ENCODE results near the gene BHLHE23.

Gene BHLHE23

GRCh38 chr20:63022501-63022900, 15.7 kb upstream of the BHLHE23 start:
- no peak overlapping the region for H3K27ac ChIP-seq
- no peaks in the 10 kb centered on the region for H3K4me1 ChIP-seq (ENCODE audit: low read depth, poor library complexity, severe bottlenecking)
- no peak overlapping the region for H3K9ac ChIP-seq
- peaks cover 98% of the 10 kb centered on the region for H3K27me3 ChIP-seq (ENCODE audit: insufficient read depth, low read depth)
- TF ChIP-seq CTCF (conservative IDR thresholded peaks at IDR 0.05; ENCODE audit: low read depth, low read length): no peak
- no peaks in the 10 kb centered on the region for H3K79me2 ChIP-seq (ENCODE audit: insufficient read depth, low read depth)
- no peaks in the 10 kb centered on the region for H3K36me3 ChIP-seq (ENCODE audit: insufficient read depth)
- no peak overlapping the region for H3K4me2 ChIP-seq
- no peaks in the 10 kb centered on the region for H4K20me1 ChIP-seq (ENCODE audit: insufficient read depth)
- no peak overlapping the region for H3K4me3 ChIP-seq (IDR thresholded peaks at IDR 0.05; ENCODE audit: insufficient read depth, low read depth, low read length)
- no peak overlapping the region for H2AFZ ChIP-seq (ENCODE audit: low read depth)

- H3K36me3 ChIP-seq (ENCODE audit: insufficient read depth): no peaks in the 10 kb centered on the region
- H3K79me2 ChIP-seq (ENCODE audit: insufficient read depth, low read depth): no peaks in the 10 kb centered on the region
- no peak for TF ChIP-seq CTCF (conservative IDR thresholded peaks at IDR 0.05; ENCODE audit: low read depth, low read length)
These were observed 14.9 kb upstream of the BHLHE23 start for GRCh38 chr20:63021356-63022321.

GRCh38 chr20:63020681-63021080, 13.9 kb upstream of the BHLHE23 start:
- no peak overlapping the region for H3K4me3 ChIP-seq (IDR thresholded peaks at IDR 0.05; ENCODE audit: insufficient read depth, low read depth, low read length)
- H3K27me3 ChIP-seq (ENCODE audit: insufficient read depth, low read depth): peaks cover 98% of the 10 kb centered on the region
- H3K4me1 ChIP-seq (ENCODE audit: low read depth, poor library complexity, severe bottlenecking): no peaks in the 10 kb centered on the region
- H3K9ac ChIP-seq: no peak overlapping the region
- no peak overlapping the region for H3K4me2 ChIP-seq
- no peaks in the 10 kb centered on the region for H3K79me2 ChIP-seq (ENCODE audit: insufficient read depth, low read depth)
- H2AFZ ChIP-seq (ENCODE audit: low read depth): no peak overlapping the region
- TF ChIP-seq CTCF (conservative IDR thresholded peaks at IDR 0.05; ENCODE audit: low read depth, low read length): no peak
- H4K20me1 ChIP-seq (ENCODE audit: insufficient read depth): no peaks in the 10 kb centered on the region
- no peaks in the 10 kb centered on the region for H3K36me3 ChIP-seq (ENCODE audit: insufficient read depth)
- no peak overlapping the region for H3K27ac ChIP-seq

More at GRCh38 chr20:63021356-63022321, 14.9 kb upstream of the BHLHE23 start:
- H2AFZ ChIP-seq (ENCODE audit: low read depth): no peak overlapping the region
- no peaks in the 10 kb centered on the region for H4K20me1 ChIP-seq (ENCODE audit: insufficient read depth)
- peaks cover 98% of the 10 kb centered on the region for H3K27me3 ChIP-seq (ENCODE audit: insufficient read depth, low read depth)
- no peak overlapping the region for H3K27ac ChIP-seq
- no peak overlapping the region for H3K9ac ChIP-seq
- H3K4me3 ChIP-seq (IDR thresholded peaks at IDR 0.05; ENCODE audit: insufficient read depth, low read depth, low read length): no peak overlapping the region
- no peak overlapping the region for H3K4me2 ChIP-seq
- no peaks in the 10 kb centered on the region for H3K4me1 ChIP-seq (ENCODE audit: low read depth, poor library complexity, severe bottlenecking)

GRCh38 chr20:63017826-63018411, 11.2 kb upstream of the BHLHE23 start:
- Histone ChIP-seq H2AFZ (ENCODE audit: low read depth) (no peak overlapping the region), H3K4me2 (no peak overlapping the region), H3K4me3 (IDR thresholded peaks at IDR 0.05; ENCODE audit: insufficient read depth, low read depth, low read length) (no peak overlapping the region), H4K20me1 (ENCODE audit: insufficient read depth) (no peaks in the 10 kb centered on the region), H3K4me1 (ENCODE audit: low read depth, poor library complexity, severe bottlenecking) (no peaks in the 10 kb centered on the region), H3K9ac (no peak overlapping the region), H3K27me3 (ENCODE audit: insufficient read depth, low read depth) (peaks cover 98% of the 10 kb centered on the region), H3K36me3 (ENCODE audit: insufficient read depth) (no peaks in the 10 kb centered on the region), H3K79me2 (ENCODE audit: insufficient read depth, low read depth) (no peaks in the 10 kb centered on the region), H3K27ac (no peak overlapping the region)
- TF ChIP-seq CTCF (conservative IDR thresholded peaks at IDR 0.05; ENCODE audit: low read depth, low read length): no peak

Data from KMS-11 (cell line).